ENCODE results near the gene CADM1.

The CADM1 gene

DNA sequence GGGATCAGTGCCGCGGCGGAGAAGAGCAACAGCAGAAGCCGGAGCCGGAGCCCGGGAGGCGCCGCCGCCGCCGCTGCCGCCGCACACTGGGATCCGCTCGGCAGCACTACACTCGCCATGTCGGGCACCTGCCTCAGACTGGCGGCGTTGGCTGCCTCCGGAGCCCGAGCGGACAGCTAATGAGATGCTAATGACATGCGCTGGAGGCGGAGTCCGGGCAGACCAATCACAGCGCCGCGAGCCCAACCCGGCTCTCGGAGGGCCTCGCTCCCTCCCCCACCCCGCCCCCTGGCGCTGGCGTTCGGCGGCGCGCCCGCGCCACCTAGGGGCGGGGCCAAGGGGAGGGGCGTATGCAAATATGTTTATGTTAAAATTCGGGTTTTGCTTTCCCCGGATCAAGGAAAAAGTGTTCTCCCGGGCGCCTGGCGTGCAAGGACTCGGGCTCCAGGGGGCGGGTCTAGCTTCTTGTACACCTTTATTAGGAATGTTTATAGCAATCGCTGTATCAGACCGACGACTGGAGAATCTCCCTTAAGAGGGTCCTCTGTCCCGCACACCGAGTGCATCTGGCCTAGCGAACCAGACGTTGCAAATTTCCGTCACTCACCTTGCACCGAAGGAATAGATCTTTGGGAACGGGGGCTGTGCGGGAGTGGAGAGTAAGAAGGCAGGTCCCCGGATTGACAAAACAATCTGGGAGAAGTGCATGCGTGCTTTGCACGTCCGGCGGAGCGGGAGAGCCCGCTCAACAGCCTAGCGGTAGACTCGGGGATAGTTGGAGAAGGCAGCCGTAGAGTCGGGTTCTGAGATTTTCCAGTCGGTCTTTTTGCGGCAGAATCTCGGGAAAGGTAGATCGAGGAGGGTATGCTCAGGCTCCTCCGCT is at the start of gene CADM1:
Gene CADM1 (minus strand): TSS at position 140 of the 883 bp plus-strand sequence.
- peak; percentile 61 for DNase-seq

- no peak for DNase-seq
Observed at GRCh38 chr11:115552773-115553438, 48.7 kb upstream of the CADM1 start.

DNA sequence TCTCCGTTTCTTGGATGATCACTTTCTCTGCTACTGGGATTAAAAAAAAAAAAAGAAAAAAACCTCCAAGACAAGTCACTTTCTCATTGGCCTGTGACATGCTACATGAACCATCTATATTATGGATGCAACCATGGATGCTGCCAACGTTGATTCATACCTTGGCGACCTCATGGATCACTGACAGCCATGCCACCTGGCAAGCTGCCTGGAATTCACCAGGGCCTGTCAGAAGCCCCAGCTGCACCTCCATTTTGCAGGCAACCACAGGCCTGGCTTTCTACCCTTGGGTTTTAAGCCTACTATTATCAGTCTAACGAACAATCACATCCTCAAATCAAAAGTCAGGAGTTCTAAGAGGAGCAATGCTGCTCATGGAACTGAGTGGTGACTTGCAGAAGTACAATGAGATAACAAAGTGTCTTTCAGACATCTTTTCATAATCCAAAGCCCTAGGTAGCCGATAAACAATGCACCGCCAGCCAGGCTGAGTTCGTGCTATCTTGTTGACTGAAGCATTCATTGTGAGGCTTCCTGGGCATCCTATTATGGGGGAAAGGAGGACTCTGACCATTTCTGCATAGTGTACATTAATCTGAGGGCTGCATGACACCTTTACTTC is 48.0 kb upstream of the CADM1 start:
- DNase-seq, result no peak

DNA sequence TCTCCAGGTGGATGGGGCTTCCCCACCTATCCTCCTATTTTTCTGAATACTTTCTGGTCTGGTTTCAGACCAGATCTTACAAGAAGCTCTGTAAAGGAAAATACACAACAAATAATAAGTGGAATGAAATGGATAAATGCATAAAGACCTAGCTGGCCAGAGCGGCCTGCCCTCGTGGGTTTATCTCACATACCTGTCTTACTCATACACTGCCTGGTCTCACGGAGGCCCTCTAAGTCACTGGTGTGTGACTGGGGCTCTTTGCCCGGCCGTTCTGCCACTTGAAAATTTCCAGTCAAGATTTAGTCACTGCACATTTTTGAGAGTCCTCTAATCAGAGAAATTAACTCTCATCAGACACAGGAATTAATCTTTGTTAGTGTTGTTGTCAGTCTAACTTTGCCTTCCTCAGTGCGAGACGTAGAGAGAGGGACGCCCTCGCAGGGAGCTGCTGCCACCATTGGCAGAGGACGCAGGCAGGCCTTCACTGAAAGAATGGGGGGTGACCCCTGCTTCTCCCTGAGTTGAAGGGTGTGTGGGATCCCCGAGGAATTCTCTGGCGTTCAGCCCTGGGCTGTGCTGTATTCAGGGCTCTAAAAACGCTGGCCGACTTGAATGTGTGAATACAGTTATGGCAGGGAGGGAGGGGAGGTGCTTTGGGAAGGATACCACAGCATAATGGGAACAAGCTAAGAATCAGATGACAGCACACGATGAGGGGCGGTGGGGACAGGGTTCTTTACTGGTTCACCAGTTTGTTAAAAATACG is 46.3 kb upstream of the CADM1 start:
- no peak for DNase-seq

DNA sequence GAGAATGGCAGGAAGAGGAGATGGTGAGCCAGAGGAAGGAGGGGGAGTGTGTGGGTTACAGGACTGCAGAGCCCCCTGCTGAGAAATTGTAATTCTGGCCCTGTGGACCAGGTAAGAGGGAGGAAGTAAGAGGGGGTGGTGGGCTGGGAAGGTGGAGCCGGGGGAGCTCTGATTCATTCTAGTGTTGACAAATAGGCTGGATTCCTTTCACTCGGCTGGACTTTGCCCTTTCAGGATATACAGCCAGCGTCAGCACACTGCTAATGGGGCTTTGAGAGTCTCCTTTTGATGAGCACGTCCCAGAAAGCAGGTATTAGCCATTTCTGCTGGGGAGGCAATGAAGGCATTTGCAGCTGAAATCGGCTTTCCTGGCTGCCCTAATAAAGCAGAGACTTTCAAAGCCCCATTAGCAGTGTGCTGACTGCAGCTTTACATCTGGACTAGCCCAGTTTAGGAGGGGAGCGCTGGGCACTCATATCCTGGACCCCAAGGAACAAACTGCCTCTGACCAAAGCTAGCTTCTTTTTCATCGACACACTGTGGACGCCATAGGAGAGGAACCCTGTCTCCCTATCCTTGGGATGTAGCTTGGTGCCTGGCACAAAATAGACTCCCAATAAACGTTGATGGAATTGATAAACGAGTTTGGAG is 44.8 kb upstream of the CADM1 start:
- no peak for DNase-seq

DNA sequence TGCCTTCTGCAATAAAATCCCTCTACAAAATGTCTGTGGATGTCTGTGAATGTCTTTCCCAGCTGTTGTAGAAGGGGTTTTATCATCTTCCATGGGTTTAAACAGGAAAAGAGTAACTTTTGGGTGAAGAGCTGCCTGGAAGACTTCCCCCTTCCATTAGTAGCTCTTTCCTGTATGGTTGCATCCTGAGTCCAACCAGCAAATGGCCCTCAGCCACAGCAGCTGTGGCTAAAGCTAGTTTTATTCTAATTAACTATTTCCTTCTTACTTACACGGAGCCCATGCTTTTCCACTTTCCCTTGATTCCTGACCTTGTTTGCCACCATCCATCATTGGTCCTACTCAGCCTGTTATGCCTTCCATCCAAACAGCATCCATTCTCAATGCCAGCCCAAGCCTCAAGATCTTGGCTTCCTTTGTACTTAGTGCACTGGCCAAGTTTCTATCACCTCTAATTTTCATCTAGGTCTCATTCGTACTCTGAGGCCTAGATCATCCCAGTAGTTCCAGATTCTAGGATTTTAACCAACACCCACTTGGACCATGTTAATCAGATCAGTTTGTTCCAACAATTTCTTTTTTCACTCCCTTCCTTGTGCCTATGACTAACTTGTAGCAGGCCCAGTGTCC is 41.5 kb upstream of the CADM1 start:
- DNase-seq, result no peak

DNA sequence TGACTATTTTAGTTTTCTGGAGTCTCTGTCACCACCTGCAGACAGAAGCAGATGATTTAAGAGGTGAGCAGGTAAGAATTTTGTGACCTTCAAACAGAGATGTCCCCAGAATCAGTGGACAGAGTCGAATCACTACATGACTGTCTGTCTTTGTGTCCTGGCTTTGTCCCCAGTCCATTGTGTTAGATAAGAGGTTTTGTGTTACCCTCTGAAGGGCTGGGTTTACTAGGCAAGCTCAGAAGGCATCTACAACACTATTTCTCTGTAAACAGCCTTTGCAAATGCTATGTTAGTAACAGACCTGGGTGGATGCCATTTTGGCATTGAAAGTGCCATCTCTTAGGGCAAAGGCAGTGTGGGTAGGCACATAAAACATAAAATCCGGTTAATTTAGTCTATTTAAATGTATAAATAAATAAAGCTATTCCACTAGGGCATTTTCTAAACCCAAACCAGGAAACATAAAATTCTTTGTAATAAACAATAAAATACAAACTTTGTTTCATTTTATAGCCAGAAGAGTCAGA is 40.3 kb upstream of the CADM1 start:
- no peak for DNase-seq

DNA sequence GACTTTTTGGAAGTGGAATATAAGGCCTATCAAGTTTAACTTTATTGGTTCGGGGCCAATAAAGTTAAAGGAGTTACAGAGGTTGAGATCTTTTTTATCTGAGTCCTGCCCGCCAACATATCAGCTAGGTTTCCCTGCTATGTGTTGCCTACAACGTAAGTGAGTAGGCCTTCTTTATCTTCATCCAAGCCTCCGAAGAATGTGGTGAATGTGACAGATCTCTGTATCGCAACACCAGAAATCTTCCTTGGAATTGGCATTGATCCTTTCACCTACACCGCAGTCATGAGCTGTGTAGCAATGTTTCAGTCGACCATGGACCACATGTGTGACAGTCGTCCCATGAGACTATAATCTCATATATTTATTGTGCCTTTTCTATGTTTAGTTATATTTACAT is 37.3 kb upstream of the CADM1 start:
- DNase-seq, result no peak

- DNase-seq, result no peak
Observed at GRCh38 chr11:115539844-115540243, 35.6 kb upstream of the CADM1 start.

- no peak for DNase-seq
Observed at GRCh38 chr11:115535781-115536180, 31.6 kb upstream of the CADM1 start.

GRCh38 chr11:115530752-115531151 is 26.5 kb upstream of the CADM1 start:
- DNase-seq, result no peak

- no peak for DNase-seq
Observed at GRCh38 chr11:115528225-115528624, 24.0 kb upstream of the CADM1 start.

DNA sequence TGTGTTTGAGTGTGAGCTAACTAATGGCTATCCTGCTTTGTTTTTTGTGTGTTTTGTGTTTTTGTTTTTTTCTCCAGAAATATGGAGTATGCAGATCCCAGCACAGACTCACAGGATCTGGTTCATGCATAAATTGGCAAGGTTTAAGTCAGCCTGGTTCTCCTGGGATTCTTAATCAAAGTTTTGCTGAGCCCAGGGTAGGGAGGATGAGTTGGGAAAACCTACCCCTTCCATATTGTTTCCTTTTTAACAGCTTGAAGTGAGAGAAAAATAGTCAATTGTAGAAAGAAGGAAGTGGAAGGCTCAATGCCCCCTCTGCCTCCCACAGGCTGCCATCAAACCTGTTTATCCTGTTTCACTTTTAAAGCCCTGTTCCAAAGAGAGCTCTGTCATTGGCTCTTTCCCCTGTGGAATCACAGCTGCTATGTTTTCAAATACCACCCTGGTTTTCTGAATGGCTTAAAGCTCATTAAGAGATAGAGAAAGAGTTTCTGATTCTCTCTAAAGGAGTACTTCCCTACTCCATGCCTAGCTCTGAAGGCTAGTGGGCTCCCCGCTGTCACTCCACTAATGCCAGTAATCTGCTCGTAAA is 23.4 kb upstream of the CADM1 start:
- no peak for DNase-seq

DNA sequence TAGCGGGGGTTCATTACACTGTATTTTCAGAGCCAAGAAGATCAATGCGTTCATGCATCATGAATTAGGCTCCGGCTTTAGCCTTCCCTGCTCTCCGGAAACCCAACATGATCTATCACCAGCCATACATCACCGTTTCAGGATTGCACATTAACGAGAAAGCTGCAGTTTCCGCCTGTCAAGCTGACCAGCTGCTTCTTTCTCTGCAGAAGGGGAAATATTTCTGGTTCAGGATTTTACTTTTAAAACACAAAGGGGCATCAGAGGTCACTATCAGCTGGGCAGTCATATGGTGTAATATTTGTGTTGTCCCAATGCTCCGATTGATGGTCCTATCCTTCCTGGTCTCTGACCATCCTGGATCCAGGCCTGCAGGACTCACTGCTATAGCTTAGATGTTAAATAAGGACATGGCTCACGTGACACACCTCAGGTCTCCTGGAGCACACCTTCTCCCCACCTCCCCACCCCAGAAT is 21.4 kb upstream of the CADM1 start:
- DNase-seq, result no peak

GRCh38 chr11:115524572-115524971 is 20.4 kb upstream of the CADM1 start:
- DNase-seq, result no peak

DNA sequence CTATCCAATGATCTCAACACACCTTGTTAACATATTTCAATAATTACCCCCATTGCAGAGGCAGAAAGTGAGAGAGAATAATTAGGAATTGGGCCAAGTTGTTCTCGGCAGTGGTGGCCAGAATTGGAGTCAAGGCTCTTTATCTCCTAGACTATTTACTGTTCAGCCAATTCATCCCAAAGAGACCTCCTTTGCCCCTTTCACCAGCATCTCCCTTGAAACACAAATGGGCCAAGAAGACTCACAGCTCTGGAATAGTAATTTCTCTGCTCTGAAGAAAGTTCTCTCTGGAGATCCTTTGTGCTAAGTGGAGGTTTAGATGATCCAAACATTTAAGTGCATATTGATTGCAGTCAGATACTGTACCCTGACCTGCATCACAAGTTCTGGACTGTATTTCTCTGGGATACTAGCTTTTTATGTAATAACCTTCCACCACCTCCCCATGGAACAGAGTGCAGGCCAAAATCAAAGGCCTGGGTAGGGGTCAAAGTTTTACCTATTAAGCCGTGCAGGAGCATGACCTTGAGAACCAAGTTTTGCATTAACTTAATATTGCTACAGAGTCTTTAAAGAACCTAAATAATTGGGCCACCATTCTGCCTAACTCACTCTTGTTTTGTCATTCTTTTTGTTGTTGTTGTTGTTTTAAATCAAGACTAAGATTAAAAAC is 19.6 kb upstream of the CADM1 start:
- DNase-seq, result no peak

GRCh38 chr11:115522302-115522701 is 18.1 kb upstream of the CADM1 start:
- DNase-seq, result no peak

GRCh38 chr11:115521825-115522224 is 17.6 kb upstream of the CADM1 start:
- no peak for DNase-seq

GRCh38 chr11:115518983-115519628 is 14.9 kb upstream of the CADM1 start:
- no peak for DNase-seq

All from stimulated activated CD4-positive, alpha-beta T cell treated with anti-CD3 and anti-CD28 coated beads, Interleukin-12 subunit alpha, Interleukin-12 subunit beta, amount 100 ng/mL, for 4 hours (primary cell).